ENCODE data around the gene XIRP2. TPM values are rescaled to one million over a fixed set of nuclear protein-coding genes. Genes with fewer than 3 reads are reported as not detected.

The XIRP2 gene
- total RNA-seq, 2 donors from 2014 or later: not detected

DNA sequence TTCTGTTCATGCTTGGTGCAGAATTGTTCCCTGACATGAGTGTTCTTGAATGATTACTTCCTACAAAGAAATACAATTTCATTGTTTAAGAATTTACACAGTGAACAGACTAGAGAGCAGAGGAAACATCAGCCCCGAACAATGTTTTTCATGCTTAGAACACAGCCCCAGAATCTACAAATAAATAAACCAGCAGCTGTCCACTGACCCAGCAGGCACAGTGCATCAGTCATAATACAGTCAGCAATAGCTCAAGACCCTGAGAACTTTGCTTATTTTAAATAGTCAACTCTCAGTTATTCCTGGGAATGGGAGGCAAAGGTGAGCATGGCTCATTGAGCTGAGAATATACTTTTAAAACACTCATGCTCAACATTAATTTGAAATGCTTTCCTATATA, 38.4 kb downstream of the XIRP2 start:
- Histone ChIP-seq H3K27ac (no peak overlapping the region), H3K36me3 (replicated peaks in 1 of 2; ENCODE audit: insufficient read depth in 1 of 2, low read depth in 2 of 2) (no peaks in the 10 kb centered on the region), H3K4me1 (no peaks in the 10 kb centered on the region), H3K9me3 (no peaks in the 10 kb centered on the region), H3K27me3 (no peaks in the 10 kb centered on the region), H3K4me3 (no peak overlapping the region)
- WGBS, 2 donors: 74 to 82% methylated on average over 1 of the region's 1 CpG
- no peak for ATAC-seq
- no peak for DNase-seq
- intact Hi-C loops (cut with DNase I): no loop called here
- no peak for TF ChIP-seq POLR2A (IDR thresholded peaks at IDR 0.05)
- TF ChIP-seq, protein P1, sequence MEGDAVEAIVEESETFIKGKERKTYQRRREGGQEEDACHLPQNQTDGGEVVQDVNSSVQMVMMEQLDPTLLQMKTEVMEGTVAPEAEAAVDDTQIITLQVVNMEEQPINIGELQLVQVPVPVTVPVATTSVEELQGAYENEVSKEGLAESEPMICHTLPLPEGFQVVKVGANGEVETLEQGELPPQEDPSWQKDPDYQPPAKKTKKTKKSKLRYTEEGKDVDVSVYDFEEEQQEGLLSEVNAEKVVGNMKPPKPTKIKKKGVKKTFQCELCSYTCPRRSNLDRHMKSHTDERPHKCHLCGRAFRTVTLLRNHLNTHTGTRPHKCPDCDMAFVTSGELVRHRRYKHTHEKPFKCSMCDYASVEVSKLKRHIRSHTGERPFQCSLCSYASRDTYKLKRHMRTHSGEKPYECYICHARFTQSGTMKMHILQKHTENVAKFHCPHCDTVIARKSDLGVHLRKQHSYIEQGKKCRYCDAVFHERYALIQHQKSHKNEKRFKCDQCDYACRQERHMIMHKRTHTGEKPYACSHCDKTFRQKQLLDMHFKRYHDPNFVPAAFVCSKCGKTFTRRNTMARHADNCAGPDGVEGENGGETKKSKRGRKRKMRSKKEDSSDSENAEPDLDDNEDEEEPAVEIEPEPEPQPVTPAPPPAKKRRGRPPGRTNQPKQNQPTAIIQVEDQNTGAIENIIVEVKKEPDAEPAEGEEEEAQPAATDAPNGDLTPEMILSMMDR (IDR thresholded peaks at IDR 0.05): no peak

DNA sequence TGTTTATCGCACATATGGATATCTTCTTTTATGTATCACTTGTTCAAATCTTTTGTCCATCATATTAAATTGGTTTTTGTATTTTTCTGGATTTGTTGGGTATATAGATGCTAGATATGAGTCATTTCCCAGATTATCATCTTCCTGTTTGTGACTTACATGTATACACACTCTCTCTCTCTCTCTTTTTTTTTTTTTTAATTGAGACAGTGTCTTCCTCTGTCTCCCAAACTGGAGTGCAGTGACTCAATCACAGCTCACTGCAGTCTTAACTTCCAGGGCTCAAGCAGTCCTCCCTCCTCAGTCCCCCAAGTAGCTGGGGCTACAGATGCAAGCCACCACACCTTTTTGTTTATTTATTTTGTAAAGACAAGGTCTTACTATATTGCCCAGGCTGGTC, 43.8 kb downstream of the XIRP2 start:
- H3K27me3 ChIP-seq: no peaks in the 10 kb centered on the region
- DNase-seq: no peak
- H3K4me1 ChIP-seq: no peaks in the 10 kb centered on the region
- no peak for TF ChIP-seq POLR2A (IDR thresholded peaks at IDR 0.05)
- TF ChIP-seq, protein P1 (IDR thresholded peaks at IDR 0.05): no peak
- no peaks in the 10 kb centered on the region for H3K9me3 ChIP-seq
- no peaks in the 10 kb centered on the region for H3K36me3 ChIP-seq (replicated peaks in 1 of 2; ENCODE audit: insufficient read depth in 1 of 2, low read depth in 2 of 2)
- no peak overlapping the region for H3K27ac ChIP-seq
- no peak overlapping the region for H3K4me3 ChIP-seq
- 96% methylated on average over 1 of the region's 1 CpG for WGBS, 2 donors
- no peak for ATAC-seq
- intact Hi-C loops (cut with DNase I): no loop called here

DNA sequence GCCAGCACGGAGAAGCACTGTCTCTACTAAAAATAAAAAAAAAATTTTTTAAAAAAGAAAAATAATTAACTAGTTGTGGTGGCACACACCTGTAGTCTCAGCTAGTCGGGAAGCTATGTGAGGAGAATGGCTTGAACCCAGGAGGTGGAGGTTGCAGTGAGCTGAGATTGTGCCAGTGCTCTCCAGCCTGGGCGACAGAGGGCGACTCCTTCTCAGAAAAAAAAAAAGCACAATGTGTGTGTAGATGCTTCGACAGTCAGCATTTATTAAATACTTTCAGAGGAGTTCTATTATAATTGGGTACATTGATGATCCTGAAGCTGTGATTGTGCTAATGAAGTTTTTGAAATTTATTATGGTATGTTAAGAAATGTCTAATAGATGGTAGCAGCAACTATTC, 46.5 kb downstream of the XIRP2 start:
- H3K27me3 ChIP-seq: no peaks in the 10 kb centered on the region
- DNase-seq (no peak), ATAC-seq (no peak)
- WGBS, 2 donors: 65 to 70% methylated on average over 5 of the region's 5 CpGs
- H3K36me3 ChIP-seq (replicated peaks in 1 of 2; ENCODE audit: insufficient read depth in 1 of 2, low read depth in 2 of 2): no peaks in the 10 kb centered on the region
- TF ChIP-seq, protein P1 (IDR thresholded peaks at IDR 0.05): no peak
- TF ChIP-seq POLR2A (IDR thresholded peaks at IDR 0.05): no peak
- intact Hi-C loops (cut with DNase I): no loop called here
- H3K9me3 ChIP-seq: no peaks in the 10 kb centered on the region
- no peak overlapping the region for H3K4me3 ChIP-seq
- no peak overlapping the region for H3K27ac ChIP-seq
- H3K4me1 ChIP-seq: no peaks in the 10 kb centered on the region

DNA sequence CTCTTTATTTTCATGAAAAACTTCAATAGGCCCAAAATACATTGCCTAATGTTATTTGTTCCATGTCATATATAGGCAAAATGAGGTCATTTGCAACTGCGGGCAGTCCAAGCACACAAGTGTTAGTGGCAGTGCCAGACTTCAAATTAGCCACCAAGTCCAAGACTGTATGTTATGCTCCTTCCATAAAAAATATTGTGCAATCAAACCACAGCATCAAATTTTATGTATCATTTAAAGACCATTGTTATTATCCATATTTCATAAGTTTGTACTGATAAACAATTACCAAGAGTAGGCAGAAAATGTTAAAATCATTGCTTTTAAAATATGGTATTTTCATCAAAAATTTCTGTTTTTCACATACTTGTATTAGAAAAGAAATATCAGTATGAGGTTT, 54.1 kb downstream of the XIRP2 start:
- DNase-seq: no peak
- no peak overlapping the region for H3K4me3 ChIP-seq
- ATAC-seq: no peak

DNA sequence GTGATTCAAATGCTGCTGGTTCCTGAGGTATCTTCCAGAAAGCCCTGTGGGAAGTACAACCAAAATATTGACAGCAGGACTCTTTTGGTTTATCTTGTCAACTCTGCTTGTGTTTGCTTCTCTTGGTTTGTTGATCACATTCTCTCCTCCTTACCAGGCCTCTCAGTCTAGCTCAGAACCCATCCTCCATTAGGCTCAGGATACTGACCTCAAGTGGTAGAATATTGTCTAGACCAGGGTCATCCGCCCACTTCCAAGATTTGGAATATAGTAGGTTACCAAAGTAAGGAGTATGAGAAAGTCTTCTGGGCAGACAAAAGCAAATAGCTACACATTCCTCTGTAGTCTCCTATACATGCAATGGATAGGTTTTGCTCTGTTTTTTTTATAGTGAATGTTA, 56.6 kb downstream of the XIRP2 start:
- Histone ChIP-seq H3K36me3 (replicated peaks in 1 of 2; ENCODE audit: insufficient read depth in 1 of 2, low read depth in 2 of 2) (no peaks in the 10 kb centered on the region), H3K27ac (no peak overlapping the region), H3K9me3 (no peaks in the 10 kb centered on the region), H3K27me3 (no peaks in the 10 kb centered on the region), H3K4me3 (no peak overlapping the region), H3K4me1 (no peaks in the 10 kb centered on the region)
- intact Hi-C loops (cut with DNase I): no loop called here
- 89 to 92% methylated on average over 1 of the region's 1 CpG for WGBS, 2 donors
- ATAC-seq (no peak), DNase-seq (no peak)
- TF ChIP-seq, protein P1 (IDR thresholded peaks at IDR 0.05): no peak
- no peak for TF ChIP-seq POLR2A (IDR thresholded peaks at IDR 0.05)

More for the DNA sequence above, 54.1 kb downstream of the XIRP2 start:
- H3K9me3 ChIP-seq: no peaks in the 10 kb centered on the region
- intact Hi-C loops (cut with DNase I): no loop called here
- WGBS, 2 donors: 81 to 93% methylated on average over 1 of the region's 1 CpG
- H3K36me3 ChIP-seq (replicated peaks in 1 of 2; ENCODE audit: insufficient read depth in 1 of 2, low read depth in 2 of 2): no peaks in the 10 kb centered on the region
- no peaks in the 10 kb centered on the region for H3K4me1 ChIP-seq
- H3K27me3 ChIP-seq: no peaks in the 10 kb centered on the region
- H3K27ac ChIP-seq: no peak overlapping the region
- no peak for TF ChIP-seq POLR2A (IDR thresholded peaks at IDR 0.05)
- TF ChIP-seq, protein P1 (IDR thresholded peaks at IDR 0.05): no peak

Data from body of pancreas (tissue), 4 donors.